ENCODE data around the gene RANBP3.
"Not testable (repeated sequence)": the region's sequence is repeated elsewhere in the genome, so short reads cannot be mapped to it uniquely, and the experiment has no call there.

RANBP3 gene

GRCh38 chr19:5977785-5978605 is at the start of gene RANBP3:
RANBP3 (minus strand) TSS chr19:5978140; CDS start chr19:5978082, 58 bp downstream.
- peak; percentile 99 for DNase-seq

- DNase-seq, result no peak
Measured at GRCh38 chr19:6026390-6027227, 48.7 kb upstream of the RANBP3 start.

GRCh38 chr19:6024756-6025155 is 46.8 kb upstream of the RANBP3 start:
- DNase-seq, result not testable (repeated sequence)

GRCh38 chr19:6023936-6024335 is 46.0 kb upstream of the RANBP3 start:
- DNase-seq, result no peak

- no peak for DNase-seq
Measured at GRCh38 chr19:6023085-6023682, 45.2 kb upstream of the RANBP3 start.

- DNase-seq, result no peak
Measured at GRCh38 chr19:6022570-6023064, 44.7 kb upstream of the RANBP3 start.

- peak; percentile 76 for DNase-seq
Measured at GRCh38 chr19:6021878-6022569, 44.1 kb upstream of the RANBP3 start.

GRCh38 chr19:6020972-6021805 is 43.2 kb upstream of the RANBP3 start:
- peak; percentile 39 for DNase-seq

- DNase-seq, result peak; percentile 80
Measured at GRCh38 chr19:6020166-6020882, 42.4 kb upstream of the RANBP3 start.

GRCh38 chr19:6018786-6019185 is 40.8 kb upstream of the RANBP3 start:
- peak; percentile 14 for DNase-seq

- no peak for DNase-seq
Measured at GRCh38 chr19:6017576-6017975, 39.6 kb upstream of the RANBP3 start.

- DNase-seq, result no peak
Measured at GRCh38 chr19:6015841-6016545, 38.1 kb upstream of the RANBP3 start.

- DNase-seq, result no peak
Measured at GRCh38 chr19:6014551-6015135, 36.7 kb upstream of the RANBP3 start.

GRCh38 chr19:6012426-6013170 is 34.7 kb upstream of the RANBP3 start:
- DNase-seq, result no peak

GRCh38 chr19:6011794-6012193 is 33.9 kb upstream of the RANBP3 start:
- no peak for DNase-seq

- no peak for DNase-seq
Measured at GRCh38 chr19:6011206-6011605, 33.3 kb upstream of the RANBP3 start.

- DNase-seq, result no peak
Measured at GRCh38 chr19:6010107-6010506, 32.2 kb upstream of the RANBP3 start.

- DNase-seq, result no peak
Measured at GRCh38 chr19:6007866-6008265, 29.9 kb upstream of the RANBP3 start.

GRCh38 chr19:6006896-6007295 is 29.0 kb upstream of the RANBP3 start:
- DNase-seq, result no peak

Data from NCI-H510A (cell line).